Activated T-helper 1 cell treated with anti-CD3 and anti-CD28 coated beads, Interleukin-12 subunit alpha, Interleukin-12 subunit beta, Interleukin-2, Interleukin-4 antibody, amounts not matched to agents 30 ng/mL and 10 ng/mL and 1 ng/mL, durations not matched to agents 14 hours and 24 hours and 36 hours (primary cell): ENCODE measurements around the gene GAREM1. TPM values are rescaled to one million over a fixed set of nuclear protein-coding genes. Genes with fewer than 3 reads are reported as not detected.

Experiments used
- DNase-seq: peaks from one replicate; pipeline ENCODE4 v3.0.0; 2021; ENCODE audit warnings: low spot score
- H3K27ac Mint-ChIP-seq: one replicate; pipeline ENCODE4 v1.8.0; 2021; ENCODE audit warnings: mild to moderate bottlenecking, mixed read lengths
- H3K27me3 Mint-ChIP-seq: one replicate; pipeline ENCODE4 v1.8.0; 2022; ENCODE audit warnings: mild to moderate bottlenecking, moderate library complexity, mixed read lengths; ENCODE audit not compliant: insufficient read depth
- H3K36me3 Mint-ChIP-seq: one replicate; pipeline ENCODE4 v1.8.0; 2021; ENCODE audit warnings: low read depth, mixed read lengths
- H3K4me1 Mint-ChIP-seq: one replicate; pipeline ENCODE4 v1.8.0; 2021; ENCODE audit warnings: low read depth, mixed read lengths
- H3K4me3 Mint-ChIP-seq: one replicate; pipeline ENCODE4 v1.8.0; 2021; ENCODE audit warnings: mild to moderate bottlenecking, moderate library complexity, mixed read lengths
- H3K9me3 Mint-ChIP-seq: one replicate; pipeline ENCODE4 v1.8.0; 2021; ENCODE audit warnings: mixed read lengths
- intact Hi-C: fragments of 100-400 bp; cut with micrococcal nuclease; formaldehyde crosslinking; loops from one replicate; pipeline ENCODE4 v1.15.1; 2024
- total RNA-seq: library from RNA; stranded (reverse); gene quantifications from 2 replicates; pipeline ENCODE4 v1.2.3, GENCODE V29; 2022

GAREM1 gene
- total RNA-seq, 1 donor from 2014 or later: not detected

GRCh38 chr18:32450026-32450691 is 20.5 kb downstream of the GAREM1 start:
- no peaks in the 10 kb centered on the region for H3K36me3 Mint-ChIP-seq
- intact Hi-C loops: no loop called here
- no peak overlapping the region for H3K4me3 Mint-ChIP-seq
- no peaks in the 10 kb centered on the region for H3K9me3 Mint-ChIP-seq
- DNase-seq: no peak
- peaks cover 12% of the 10 kb centered on the region for H3K27me3 Mint-ChIP-seq
- no peak overlapping the region for H3K27ac Mint-ChIP-seq
- no peaks in the 10 kb centered on the region for H3K4me1 Mint-ChIP-seq

GRCh38 chr18:32446780-32447179 is 23.9 kb downstream of the GAREM1 start:
- Mint-ChIP-seq H3K27me3 (peaks cover 7% of the 10 kb centered on the region), H3K9me3 (no peaks in the 10 kb centered on the region), H3K4me3 (no peak overlapping the region), H3K27ac (no peak overlapping the region), H3K36me3 (no peaks in the 10 kb centered on the region), H3K4me1 (no peaks in the 10 kb centered on the region)
- intact Hi-C loops: no loop called here
- DNase-seq: no peak

GRCh38 chr18:32445846-32446245 is 24.8 kb downstream of the GAREM1 start:
- peaks cover 7% of the 10 kb centered on the region for H3K27me3 Mint-ChIP-seq
- no peaks in the 10 kb centered on the region for H3K4me1 Mint-ChIP-seq
- DNase-seq: no peak
- H3K9me3 Mint-ChIP-seq: no peaks in the 10 kb centered on the region
- intact Hi-C loops: no loop called here
- H3K36me3 Mint-ChIP-seq: no peaks in the 10 kb centered on the region
- H3K4me3 Mint-ChIP-seq: no peak overlapping the region
- no peak overlapping the region for H3K27ac Mint-ChIP-seq

- intact Hi-C loops: no loop called here
- Mint-ChIP-seq H3K4me1 (no peaks in the 10 kb centered on the region), H3K27ac (no peak overlapping the region), H3K27me3 (peaks cover 4% of the 10 kb centered on the region), H3K9me3 (no peaks in the 10 kb centered on the region), H3K36me3 (no peaks in the 10 kb centered on the region), H3K4me3 (no peak overlapping the region)
- no peak for DNase-seq
Observed at GRCh38 chr18:32443706-32444215, 26.9 kb downstream of the GAREM1 start.

- intact Hi-C loops: no loop called here
- no peak overlapping the region for H3K4me3 Mint-ChIP-seq
- no peaks in the 10 kb centered on the region for H3K9me3 Mint-ChIP-seq
Observed at GRCh38 chr18:32443033-32443705, 27.5 kb downstream of the GAREM1 start.

GRCh38 chr18:32442575-32442974 is 28.1 kb downstream of the GAREM1 start:
- Mint-ChIP-seq H3K9me3 (no peaks in the 10 kb centered on the region), H3K27me3 (peaks cover 3% of the 10 kb centered on the region), H3K27ac (no peak overlapping the region), H3K36me3 (no peaks in the 10 kb centered on the region), H3K4me1 (no peaks in the 10 kb centered on the region), H3K4me3 (no peak overlapping the region)
- intact Hi-C loops: no loop called here
- DNase-seq: no peak

More at GRCh38 chr18:32443033-32443705, 27.5 kb downstream of the GAREM1 start:
- Mint-ChIP-seq H3K36me3 (no peaks in the 10 kb centered on the region), H3K4me1 (no peaks in the 10 kb centered on the region), H3K27me3 (peaks cover 6% of the 10 kb centered on the region), H3K27ac (no peak overlapping the region)
- DNase-seq: no peak

- Mint-ChIP-seq H3K9me3 (no peaks in the 10 kb centered on the region), H3K36me3 (no peaks in the 10 kb centered on the region), H3K27ac (no peak overlapping the region), H3K4me1 (no peaks in the 10 kb centered on the region), H3K27me3 (peaks cover 2% of the 10 kb centered on the region), H3K4me3 (no peak overlapping the region)
- intact Hi-C loops: no loop called here
- no peak for DNase-seq
Observed at GRCh38 chr18:32441533-32441932, 29.1 kb downstream of the GAREM1 start.

GRCh38 chr18:32440518-32440917 is 30.2 kb downstream of the GAREM1 start:
- H3K36me3 Mint-ChIP-seq: no peaks in the 10 kb centered on the region
- intact Hi-C loops: no loop called here

GRCh38 chr18:32439802-32440201 is 30.9 kb downstream of the GAREM1 start:
- Mint-ChIP-seq H3K27ac (no peak overlapping the region), H3K27me3 (peaks cover 2% of the 10 kb centered on the region), H3K9me3 (no peaks in the 10 kb centered on the region), H3K4me1 (no peaks in the 10 kb centered on the region), H3K36me3 (no peaks in the 10 kb centered on the region), H3K4me3 (no peak overlapping the region)
- no peak for DNase-seq
- intact Hi-C loops: no loop called here

More at GRCh38 chr18:32440518-32440917, 30.2 kb downstream of the GAREM1 start:
- Mint-ChIP-seq H3K4me3 (no peak overlapping the region), H3K4me1 (no peaks in the 10 kb centered on the region), H3K27ac (no peak overlapping the region), H3K9me3 (no peaks in the 10 kb centered on the region), H3K27me3 (peaks cover 2% of the 10 kb centered on the region)
- no peak for DNase-seq

- intact Hi-C loops: no loop called here
- no peak for DNase-seq
- Mint-ChIP-seq H3K4me1 (no peaks in the 10 kb centered on the region), H3K27me3 (peaks cover 2% of the 10 kb centered on the region), H3K9me3 (no peaks in the 10 kb centered on the region), H3K36me3 (no peaks in the 10 kb centered on the region), H3K27ac (no peak overlapping the region), H3K4me3 (no peak overlapping the region)
Observed at GRCh38 chr18:32439241-32439640, 31.4 kb downstream of the GAREM1 start.

- H3K36me3 Mint-ChIP-seq: no peaks in the 10 kb centered on the region
- H3K27me3 Mint-ChIP-seq: peaks cover 4% of the 10 kb centered on the region
Observed at GRCh38 chr18:32438173-32438572, 32.5 kb downstream of the GAREM1 start.

GRCh38 chr18:32437100-32437834 is 33.4 kb downstream of the GAREM1 start:
- Mint-ChIP-seq H3K4me3 (no peak overlapping the region), H3K4me1 (no peaks in the 10 kb centered on the region), H3K27me3 (peaks cover 4% of the 10 kb centered on the region)

More at GRCh38 chr18:32438173-32438572, 32.5 kb downstream of the GAREM1 start:
- no peak for DNase-seq
- Mint-ChIP-seq H3K4me3 (no peak overlapping the region), H3K4me1 (no peaks in the 10 kb centered on the region), H3K9me3 (no peaks in the 10 kb centered on the region), H3K27ac (no peak overlapping the region)
- intact Hi-C loops: no loop called here

More at GRCh38 chr18:32437100-32437834, 33.4 kb downstream of the GAREM1 start:
- Mint-ChIP-seq H3K27ac (no peak overlapping the region), H3K36me3 (no peaks in the 10 kb centered on the region), H3K9me3 (no peaks in the 10 kb centered on the region)
- no peak for DNase-seq
- intact Hi-C loops: no loop called here
